GM19467 (cell line): ENCODE data around the gene NOM1.

Source experiments
- ATAC-seq: cut with Tn5 transposase; IDR thresholded peaks from one replicate; pipeline ENCODE4 v1.9.1; 2021; ENCODE audit warnings: mild to moderate bottlenecking, moderate library complexity; ENCODE audit not compliant: unreplicated experiment

Gene NOM1

DNA sequence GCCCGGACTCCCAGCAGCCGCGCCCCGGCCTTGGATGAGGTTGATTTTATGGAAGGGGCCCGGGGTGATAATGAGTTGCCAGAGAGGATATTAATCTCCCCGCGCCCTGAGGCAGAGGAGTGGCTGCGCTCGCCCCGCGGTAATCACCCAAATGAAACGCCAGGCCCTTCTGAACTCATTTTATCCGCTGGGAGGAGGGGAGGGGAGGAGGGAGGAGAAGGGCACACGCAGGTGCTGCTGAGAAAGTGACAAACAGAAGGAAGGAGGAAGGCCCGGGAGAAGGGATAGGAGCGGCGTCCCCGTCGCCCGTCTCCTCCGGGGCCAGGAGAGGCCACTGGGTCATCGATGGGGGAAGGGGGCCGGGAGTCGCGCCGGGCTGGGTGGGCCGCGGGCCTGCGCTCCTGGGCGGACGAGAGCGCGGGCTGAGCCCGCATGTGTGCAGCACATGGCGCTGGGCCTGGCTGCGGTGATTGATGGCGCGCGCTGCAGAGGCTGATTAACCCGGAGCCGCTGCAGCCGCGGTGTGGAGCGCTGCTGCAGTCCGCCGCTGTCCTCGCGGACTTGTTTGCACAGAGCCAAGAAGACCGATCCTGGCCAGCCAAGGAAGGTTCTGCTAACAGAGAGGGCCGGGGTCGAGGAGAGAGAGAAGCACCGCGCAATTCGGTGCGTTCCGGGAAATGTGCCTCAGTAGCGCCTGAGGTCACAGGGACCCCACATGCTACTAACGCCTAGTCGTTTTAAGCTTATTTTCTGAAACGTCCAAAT lies 54.4 kb downstream of the NOM1 start:
- ATAC-seq = no peak

DNA sequence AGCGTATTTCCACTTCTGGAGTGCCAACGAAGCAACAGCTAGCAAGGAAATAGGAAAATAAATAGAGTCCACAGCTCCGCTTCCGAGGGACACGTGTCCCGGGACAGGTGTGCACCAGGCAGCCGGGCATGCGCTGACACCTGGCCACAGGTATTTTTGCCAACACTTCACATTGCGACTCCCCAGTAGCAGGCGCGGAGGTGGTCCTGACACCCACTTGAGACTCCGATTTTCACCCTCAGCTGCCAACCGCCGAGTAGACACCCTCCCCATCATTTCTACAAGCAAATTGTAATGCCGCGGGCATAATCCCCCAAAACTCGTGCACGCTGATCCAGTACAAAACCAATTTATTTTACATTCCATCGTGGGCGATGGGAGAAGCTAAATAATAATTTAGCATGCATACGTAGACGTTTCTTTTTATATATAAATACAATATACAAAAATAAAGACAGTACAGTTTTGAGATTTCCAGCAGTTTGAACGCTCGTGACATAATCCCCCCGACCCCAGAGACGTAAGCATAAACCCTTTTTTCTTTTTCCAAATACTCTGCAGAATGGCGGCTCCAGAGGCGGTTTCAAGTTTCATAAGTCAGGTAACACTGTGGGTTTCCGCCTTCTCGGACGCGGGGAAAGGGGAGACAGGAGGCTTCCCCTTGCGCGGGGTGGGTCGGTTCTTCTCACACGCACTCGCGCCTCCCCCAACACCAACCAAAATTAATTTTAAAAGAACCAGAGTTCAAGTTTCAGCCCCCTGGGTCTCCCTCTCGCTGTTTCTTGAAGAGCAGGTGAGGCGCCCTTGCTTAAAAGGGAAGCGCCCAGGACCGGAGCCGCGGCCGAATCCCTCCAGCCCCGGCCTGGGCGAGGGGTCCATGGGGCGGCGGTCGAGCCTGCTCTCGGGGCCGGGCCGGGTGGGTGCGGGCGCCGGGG lies 55.3 kb downstream of the NOM1 start:
- no peak for ATAC-seq

DNA sequence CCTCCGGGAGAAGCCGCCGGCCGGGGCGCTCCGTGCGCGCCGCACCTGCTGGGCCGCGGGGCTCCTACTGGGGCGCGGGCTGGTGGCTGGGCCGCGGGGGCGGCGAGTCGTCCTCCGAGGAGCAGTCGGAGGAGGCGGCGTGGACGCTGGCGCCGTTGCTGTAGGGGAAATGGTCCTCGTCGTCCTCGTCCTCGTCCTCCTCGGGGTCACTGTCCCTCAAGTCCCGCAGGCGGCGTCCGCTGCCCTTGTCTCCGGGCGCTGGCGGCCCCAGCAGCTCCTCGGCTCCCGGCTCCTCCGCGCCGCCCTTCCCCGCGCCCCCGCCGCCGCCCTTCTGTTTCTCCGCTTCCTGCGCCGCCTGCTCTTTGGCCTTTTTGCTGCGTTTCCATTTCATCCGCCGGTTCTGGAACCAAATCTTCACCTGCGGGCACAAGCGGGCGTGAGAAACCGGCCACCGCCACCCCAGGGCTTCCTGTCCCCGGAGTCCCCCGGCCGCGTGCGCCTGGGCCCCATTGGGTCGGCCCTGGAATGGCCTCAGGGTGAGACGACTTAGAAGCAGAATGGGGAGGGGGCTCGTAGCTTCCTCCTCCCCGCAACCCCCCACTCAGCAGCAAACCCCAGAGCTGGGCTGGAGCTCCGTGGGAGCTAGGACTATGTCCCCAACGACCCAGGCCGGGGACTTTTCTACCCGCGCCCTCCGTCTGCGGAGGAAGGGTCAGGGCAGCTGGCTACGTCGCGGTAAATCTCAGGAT lies 56.1 kb downstream of the NOM1 start:
- ATAC-seq = no peak

DNA sequence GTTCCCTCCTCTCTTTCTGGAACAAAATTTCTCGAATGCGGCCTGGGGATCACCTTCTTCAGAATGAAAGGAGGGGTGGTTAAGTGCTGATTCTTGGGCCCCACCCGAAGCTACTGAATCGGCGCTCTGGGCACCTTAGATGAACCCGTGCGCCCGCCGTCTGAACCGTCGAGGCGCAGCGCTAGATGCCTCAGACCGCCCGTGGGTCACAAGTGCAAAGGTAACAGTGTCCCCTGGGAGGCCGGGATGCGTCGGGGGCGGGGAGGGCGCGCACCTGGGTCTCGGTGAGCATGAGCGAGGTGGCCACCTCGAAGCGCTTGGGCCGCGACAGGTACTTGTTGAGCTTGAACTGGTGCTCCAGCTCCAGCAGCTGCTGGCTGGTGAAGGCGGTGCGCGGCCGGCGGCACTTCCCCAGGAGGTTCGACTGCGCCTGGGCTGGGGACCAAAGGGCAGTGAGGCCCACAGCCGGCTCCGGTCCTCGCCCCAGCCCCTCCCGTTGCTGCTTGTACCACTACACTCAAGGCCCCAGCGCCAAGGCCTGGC lies 56.8 kb downstream of the NOM1 start:
- ATAC-seq = no peak

DNA sequence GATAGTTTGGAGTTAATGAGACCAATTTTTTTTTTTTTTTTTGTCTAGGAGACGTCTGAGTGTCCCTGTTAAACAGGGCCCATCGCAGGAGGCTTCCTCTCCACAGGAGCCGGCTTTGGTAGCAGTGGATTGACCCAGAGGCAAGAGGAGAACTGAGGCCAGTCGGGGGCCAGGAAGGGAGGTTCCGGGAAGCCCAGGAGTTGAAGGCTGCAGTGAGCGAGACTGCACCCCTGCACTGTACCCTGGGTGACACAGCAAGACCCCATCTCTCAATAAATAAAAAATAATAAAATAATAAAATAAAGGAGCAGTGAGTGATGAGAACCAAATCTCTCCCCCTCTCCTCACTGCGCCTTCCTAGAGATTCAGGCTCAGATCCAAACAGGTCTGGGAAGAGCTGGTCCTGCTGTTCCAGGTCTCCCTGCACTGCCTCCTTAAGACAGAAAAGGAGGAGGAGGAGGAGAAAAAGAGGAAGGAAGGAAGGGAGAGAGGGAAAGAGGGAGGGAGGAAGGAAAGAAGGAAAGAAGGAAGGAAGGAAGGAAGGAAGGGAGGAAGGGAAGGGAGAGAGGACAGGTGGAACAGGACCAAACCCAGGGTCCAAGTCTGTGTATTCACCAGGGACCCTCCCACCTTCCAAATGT lies 57.4 kb downstream of the NOM1 start:
- ATAC-seq = no peak

DNA sequence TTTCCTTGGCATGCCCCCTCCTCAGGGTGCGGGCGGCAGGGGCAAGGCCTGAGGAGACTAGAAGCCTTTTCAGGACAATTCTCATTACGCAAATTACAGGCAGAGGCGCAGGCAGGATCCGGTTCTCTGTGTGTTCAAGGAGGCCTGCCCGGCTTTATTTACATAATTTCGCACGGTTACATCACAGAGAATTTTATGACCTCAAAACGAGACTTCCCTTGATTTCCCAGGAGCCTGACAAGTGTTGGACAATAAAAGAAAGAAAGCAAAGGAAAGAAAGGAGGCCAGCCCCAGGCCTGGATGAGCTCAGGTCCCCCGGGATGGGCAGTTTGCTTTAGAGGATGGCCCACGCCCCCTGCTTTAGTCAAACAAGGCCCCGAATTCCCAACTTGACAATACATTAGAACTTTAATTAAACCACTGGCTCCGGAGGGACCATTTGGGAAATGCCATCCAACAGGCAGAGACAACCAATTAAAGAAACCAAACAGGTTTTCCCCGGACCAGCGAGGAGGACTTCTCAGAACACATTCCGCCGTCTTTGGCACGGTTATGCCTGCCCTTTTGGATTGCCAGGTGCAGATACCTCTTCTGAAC lies 58.1 kb downstream of the NOM1 start:
- no peak for ATAC-seq

DNA sequence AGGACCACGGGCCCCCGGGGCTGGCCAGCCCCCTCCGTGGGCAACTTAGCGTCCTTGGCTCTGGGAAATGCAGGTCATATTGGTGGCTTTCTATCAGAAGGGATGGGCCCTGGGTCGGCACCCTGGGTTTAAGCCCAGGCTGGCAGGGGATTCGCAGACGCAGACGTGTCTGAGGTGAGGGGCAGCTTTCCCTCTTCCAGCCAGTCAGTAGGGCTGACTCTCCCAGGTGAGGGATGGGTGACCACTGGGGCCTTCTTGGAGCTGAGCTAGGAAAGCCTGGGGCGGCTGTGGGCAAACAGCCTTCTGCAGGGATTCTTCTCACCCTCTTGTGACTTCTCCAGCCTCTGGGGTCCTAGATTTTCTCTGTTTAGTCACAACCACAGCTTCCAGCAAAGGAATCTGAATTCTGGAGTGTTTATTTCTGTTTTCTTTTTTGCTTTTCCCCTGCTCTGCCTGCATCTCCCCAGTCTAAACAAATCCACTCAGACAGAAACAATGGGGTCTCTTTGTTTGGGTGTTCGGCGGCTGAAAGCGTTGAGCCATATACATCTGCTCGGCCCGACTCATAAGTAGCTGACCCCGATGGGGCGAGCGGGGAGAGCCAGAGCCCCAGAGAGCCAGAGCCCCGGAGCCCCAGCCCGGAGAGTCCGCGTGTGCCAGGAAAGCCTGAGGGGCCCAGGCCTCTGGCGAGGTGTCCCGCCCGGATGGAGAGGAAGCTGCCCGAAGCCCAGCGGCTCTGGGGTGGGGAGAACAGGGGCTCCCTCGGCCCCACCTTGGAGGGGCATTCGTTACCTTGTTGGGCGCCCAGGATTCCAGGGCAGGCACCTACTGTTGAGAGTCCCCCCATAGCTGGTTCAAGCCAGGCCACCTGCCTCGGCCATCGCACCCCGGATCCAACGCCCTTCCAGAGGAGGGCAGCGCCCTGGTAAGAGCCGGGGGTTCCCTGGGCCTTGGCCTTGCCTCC lies 59.0 kb downstream of the NOM1 start:
- peak; percentile 0 for ATAC-seq

DNA sequence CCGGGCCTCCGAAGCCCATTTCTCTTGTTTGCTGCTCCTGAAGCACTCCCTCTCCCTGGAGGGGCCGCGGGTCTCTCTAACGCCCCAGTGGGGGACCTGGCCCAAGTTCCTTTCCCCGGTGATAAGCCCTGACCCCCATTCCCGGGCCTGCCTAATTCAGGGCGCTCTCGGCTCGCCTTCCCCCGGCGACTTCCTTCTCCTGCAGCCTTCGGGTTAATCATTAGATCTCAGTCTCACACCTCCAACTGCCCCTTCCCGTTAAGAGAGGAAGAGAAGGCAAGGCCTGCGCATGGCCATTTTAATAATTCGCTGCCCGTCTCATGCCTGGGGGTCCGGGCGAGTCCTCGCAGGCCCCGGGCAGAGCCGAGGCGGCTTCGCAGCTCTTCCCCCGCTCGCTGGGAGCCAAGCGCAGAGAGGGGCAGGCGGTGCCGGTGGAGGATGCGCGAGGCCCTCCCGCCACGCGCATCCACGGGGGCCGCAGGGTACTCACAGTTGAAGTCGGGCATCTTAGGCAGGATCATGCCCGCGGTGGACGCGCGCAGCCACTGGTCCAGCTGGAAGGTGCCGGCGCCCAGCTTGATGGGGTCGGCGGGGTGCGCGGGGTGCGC lies 59.8 kb downstream of the NOM1 start:
- peak; percentile 40 for ATAC-seq

DNA sequence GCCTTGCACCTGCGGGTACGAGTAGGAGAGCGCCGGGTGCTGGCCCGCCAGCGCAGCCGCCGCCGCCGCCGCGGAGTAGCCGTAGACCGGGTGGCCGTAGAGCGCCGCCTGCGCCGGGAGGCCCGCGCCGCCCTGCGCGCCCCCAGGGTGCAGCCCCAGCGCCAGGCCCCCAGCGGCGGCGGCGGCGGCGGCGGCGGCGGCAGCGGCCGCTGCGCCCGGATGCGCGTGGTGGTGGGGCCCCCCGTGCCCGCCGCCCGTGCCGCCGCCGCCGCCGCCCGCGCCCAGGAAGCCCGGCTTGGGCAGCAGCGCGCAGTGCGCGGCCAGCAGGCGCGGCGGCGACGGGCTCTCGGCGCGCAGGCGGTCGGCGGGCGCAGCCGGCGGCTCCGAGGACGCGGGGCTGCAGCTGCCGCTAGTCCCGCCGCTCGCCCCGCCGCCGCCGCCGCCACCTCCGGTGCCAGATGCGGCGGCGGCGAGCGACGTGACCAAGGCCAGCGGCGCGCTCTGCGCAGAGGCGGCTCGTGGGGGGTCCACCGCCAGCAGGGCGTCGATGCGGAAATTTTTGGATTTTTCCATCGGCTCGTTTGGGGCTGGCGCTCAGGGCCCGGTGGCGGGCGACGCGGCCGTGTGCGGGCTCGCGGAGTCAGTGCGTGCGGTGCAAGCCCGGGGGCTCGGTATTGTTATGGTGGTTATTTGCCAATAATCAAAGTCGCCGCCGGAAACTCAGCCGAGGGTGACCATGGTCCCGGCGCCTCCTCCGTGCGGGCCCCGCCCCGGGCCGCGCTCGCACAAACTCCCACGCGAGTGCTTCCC lies 60.5 kb downstream of the NOM1 start:
- peak; percentile 19 for ATAC-seq

DNA sequence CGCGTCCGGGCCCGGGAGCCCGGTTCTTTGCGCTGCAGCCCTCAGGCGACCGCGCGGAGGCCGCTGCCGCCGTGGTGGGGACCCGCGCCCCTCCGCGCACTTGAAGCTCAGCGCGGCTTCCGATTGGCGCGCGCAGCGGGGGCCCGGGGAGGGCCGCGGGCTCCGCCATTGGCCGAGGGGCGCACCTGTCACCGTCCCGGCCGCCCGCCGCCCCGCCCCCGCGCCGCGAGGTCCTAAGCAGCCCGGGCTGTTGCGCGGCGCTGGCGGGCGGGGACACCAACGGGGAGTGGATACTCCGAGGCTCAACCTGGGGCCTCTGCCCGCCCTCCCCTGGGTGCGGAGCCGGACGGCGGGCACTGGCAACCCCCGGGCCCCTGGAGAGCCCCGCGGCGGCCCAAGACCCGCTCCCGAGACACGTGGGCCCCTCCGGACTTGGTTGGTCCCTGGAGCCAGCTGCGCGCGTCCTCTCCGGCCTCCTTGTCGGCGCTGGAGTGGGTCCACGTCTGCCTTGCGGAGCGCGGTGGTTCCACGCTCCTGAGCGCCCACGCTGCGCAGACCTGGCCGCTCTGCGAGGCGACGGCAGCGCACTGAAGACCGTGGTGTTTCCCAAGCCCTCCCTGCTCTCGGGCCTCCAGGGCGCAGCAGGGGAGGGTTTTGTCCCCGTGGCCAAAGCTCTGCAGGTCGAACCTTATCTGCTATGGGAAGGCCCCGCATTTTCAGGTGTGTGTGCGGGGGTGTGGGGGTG lies 61.2 kb downstream of the NOM1 start, which contains the start of gene MNX1:
Gene MNX1 (minus strand): TSS at position 76 of the 745 bp plus-strand sequence. CDS start 313 bp downstream, outside the sequence.
- peak; percentile 61 for ATAC-seq

DNA sequence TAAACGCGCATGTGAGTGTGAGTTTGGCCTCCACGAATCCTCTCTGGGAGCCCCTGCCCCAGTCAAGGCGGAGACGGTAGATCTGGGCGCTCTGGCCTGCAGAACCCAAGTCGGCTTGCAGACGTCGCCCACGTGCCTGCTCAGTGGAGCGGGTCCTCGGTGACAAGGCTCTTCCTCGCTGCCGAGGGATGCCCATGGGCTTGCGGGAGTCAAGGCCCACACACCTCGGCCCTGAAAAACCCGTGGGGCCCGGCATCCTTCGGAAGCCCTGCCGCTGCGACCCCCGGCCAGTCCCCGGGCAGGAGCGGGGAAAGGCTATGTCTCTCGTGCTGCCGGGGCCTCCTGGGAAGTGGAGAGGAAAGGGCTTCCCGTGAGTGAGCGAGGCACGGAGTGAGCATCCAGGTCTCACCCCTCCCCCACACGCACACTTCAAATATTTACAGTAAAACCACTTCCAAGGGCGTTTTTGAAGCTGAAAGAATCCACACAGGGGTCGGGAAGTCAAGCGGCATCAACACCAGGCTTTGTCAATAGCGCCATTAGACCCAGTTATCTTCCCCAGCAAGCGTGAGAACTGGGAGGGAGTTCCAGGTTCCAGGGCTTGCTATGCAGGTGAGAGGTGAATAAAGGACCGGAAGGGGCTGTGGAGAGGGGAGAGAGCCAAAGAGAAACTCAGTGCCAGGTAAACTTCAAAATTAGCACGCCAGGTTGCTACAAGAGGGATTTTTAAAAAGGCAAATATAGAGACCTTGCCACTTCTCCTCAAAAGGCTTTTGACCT lies 62.0 kb downstream of the NOM1 start:
- no peak for ATAC-seq

DNA sequence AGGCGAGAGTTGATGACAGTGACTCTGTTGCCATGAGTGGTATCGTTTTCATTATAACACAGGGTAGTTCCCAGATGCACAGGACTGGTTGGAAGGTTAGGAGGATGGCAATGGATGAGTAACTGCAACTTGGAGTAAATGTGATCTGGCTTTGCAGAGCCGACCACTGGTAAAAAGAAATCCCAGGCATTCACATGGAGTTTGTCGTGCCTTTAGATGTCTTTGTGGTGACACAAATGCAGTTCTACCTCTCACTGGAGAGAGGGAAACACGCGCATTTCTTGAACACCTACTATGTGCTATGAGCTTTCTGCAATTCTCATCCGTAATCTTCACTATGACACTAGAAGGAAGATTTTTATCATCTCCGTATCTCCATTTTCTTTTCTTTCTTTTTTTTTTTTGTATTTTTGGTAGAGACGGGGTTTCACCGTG lies 62.6 kb downstream of the NOM1 start:
- no peak for ATAC-seq

DNA sequence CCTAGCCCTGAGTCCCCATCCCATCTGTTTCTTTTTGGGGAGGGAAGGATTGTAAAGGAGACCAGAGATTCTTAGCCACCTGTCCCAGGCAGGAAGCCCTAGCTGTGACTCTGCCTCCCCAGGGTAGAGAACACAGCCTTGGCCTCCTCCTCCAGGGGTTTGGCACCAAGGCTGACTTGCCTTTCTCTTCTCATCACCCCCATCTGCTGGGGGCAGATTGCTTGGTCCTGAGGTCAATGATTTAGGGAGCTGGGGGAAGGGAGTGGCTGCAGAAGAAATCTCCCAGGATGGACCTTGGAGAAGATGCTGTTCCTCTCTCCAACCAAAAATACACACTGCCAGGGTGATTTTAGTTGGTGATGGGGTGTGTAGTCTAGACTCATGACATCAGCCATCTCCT lies 63.6 kb downstream of the NOM1 start:
- no peak for ATAC-seq

DNA sequence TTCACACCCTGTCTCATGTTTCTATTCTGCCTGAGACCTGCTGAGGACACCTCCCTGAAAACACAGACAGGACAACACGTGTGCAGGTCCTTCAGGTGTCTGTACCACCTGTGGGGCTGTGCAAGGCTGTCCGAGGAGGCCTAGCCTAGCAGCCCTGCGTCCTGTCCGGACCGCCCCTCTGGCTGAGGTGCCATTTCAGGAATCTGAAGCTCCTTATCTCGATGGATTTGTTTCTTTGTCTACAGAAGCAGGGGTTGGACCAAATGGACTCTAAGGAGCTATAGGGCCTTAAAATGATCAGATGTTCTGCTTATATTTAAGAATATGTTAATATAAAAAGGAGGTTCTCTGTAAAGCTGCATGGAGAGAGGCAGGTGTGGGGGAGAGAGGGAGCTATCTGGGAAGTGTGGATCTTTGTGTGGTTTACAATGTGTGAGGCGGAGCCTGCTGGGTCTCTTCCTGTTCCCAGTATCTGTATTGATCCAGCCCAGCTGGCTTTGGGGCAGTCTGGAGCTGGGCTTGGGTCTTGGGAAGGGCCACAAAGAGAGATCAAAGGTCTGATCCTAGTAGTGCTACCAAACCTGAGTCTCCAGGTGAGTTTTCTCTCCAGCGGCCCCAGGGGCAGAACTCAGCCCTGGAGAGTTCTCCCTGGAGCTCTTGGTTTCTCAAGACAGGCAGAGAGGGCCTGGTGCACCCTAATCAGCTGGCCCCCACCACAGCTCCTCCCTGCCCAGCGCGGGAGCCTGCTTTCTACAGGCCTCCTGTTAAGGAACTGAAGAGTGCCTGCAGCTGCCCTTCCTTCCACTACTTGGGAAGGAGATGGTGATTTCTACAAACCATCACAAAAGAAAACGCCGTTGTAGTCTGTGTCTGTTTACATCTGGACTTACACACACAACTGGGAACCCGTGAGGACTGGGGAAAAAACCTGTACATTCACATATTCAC lies 64.4 kb downstream of the NOM1 start:
- no peak for ATAC-seq
